K562 (cell line): ENCODE data around the gene PRSS22. TPM values are rescaled to one million over a fixed set of nuclear protein-coding genes. Genes with fewer than 3 reads are reported as not detected.

Experiments
- ATAC-seq: fragments of 200-7000 bp; cut with Tn5 transposase; 3 replicates; pipeline ENCODE4 v1.9.1; 2020; ENCODE audit warnings: moderate library complexity
- BruUV-seq: library from RNA; stranded (reverse); fragments of 400-500 nt; replicated peaks from 2 replicates; lab custom pipeline; 2021; lab: Mats Ljungman, UMichigan
- CTCF ChIA-PET: fragments of 300-600 bp; formaldehyde crosslinking; extraction: SDS; loops from one replicate; lab custom pipeline; 2021; ENCODE audit warnings: low intra/inter-chr PET ratio; lab: Yijun Ruan, JAX
- POLR2A ChIA-PET: fragments of 300-600, 350-650 bp; sonication (Branson Sonifier 250); formaldehyde crosslinking; extraction: SDS; loops from one replicate; lab custom pipeline; 2021; ENCODE audit warnings: antibody characterized with exemption, inconsistent platforms; lab: Yijun Ruan, JAX
- DNase-seq, 4 experiments: peaks; one replicate each; pipeline versions ENCODE4 v3.0.0 to v3.0.0-alpha.2; 2011 to 2018; ENCODE audit warnings: low spot score in 3 of 4, mixed read lengths in 3 of 4; ENCODE audit errors: extremely low read depth in 1 of 4
- FAIRE-seq: peaks from 2 replicates; lab custom pipeline; 2011; peaks lifted over from hg19 to GRCh38; lab: Jason Lieb, UNC
- H2AFZ ChIP-seq: 2 replicates; pipeline ENCODE4 v1.6.0; 2011; ENCODE audit warnings: low read depth, low read length, control low read depth, inconsistent platforms
- H3K27ac ChIP-seq: fragments of 200-600 bp; 3 replicates; pipeline ENCODE4 v1.8.0; 2011; ENCODE audit warnings: low read depth, mild to moderate bottlenecking, control low read depth, inconsistent platforms, low read length, moderate library complexity, mixed read lengths; ENCODE audit errors: extremely low read depth
- H3K27me3 ChIP-seq, 2 experiments: fragments of 300-600 bp in 1 of 2; 2 replicates in 1 of 2; 3 replicates in 1 of 2; pipeline versions ENCODE4 v1.6.0 to v1.8.0; 2011; ENCODE audit warnings: inconsistent platforms in 2 of 2, low read length in 2 of 2, mild to moderate bottlenecking in 1 of 2, mixed read lengths in 1 of 2, moderate library complexity in 1 of 2; ENCODE audit not compliant: control insufficient read depth in 2 of 2, insufficient read depth in 2 of 2
- H3K36me3 ChIP-seq: fragments of 300-600 bp; 3 replicates; pipeline ENCODE4 v1.8.0; 2011; ENCODE audit warnings: mild to moderate bottlenecking, low read length, inconsistent platforms; ENCODE audit not compliant: control insufficient read depth, insufficient read depth
- H3K4me1 ChIP-seq, 2 experiments: fragments of 200-600 bp in 1 of 2; replicated peaks in 1 of 2; 2 replicates in 1 of 2; 3 replicates in 1 of 2; pipeline versions ENCODE4 v1.5.1 to v1.8.0; 2011; ENCODE audit warnings: inconsistent platforms in 2 of 2, low read length in 2 of 2, mild to moderate bottlenecking in 1 of 2, mixed read lengths in 1 of 2, moderate library complexity in 1 of 2; ENCODE audit not compliant: control insufficient read depth in 2 of 2, insufficient read depth in 2 of 2
- H3K4me2 ChIP-seq: 2 replicates; pipeline ENCODE4 v1.6.1; 2011; ENCODE audit warnings: low read length, control low read depth, inconsistent platforms, mixed read lengths; ENCODE audit not compliant: insufficient read depth
- H3K4me3 ChIP-seq: fragments of 200-600 bp; sonication (generic), shearing (Covaris generic); 2 replicates; pipeline ENCODE4 v1.5.1; 2016; ENCODE audit warnings: control low read depth, inconsistent platforms
- H3K79me2 ChIP-seq: fragments of 200-600 bp; 3 replicates; pipeline ENCODE4 v1.8.0; 2011; ENCODE audit warnings: low read length, inconsistent platforms; ENCODE audit not compliant: control insufficient read depth, insufficient read depth
- H3K9ac ChIP-seq, 2 experiments: 2 replicates each; pipeline versions ENCODE4 v1.6.0 to v1.6.1; 2011; ENCODE audit warnings: low read depth in 2 of 2, low read length in 2 of 2, control low read depth in 1 of 2, inconsistent platforms in 1 of 2, mild to moderate bottlenecking in 1 of 2, mixed read lengths in 1 of 2; ENCODE audit not compliant: insufficient read depth in 1 of 2
- H3K9me1 ChIP-seq: one replicate; pipeline ENCODE4 v1.6.0; 2011; ENCODE audit warnings: inconsistent platforms, mild to moderate bottlenecking, low read length, moderate library complexity; ENCODE audit not compliant: control insufficient read depth, insufficient read depth
- H3K9me3 ChIP-seq: replicated peaks from 2 replicates; pipeline ENCODE4 v1.5.1; 2011; ENCODE audit warnings: low read depth, low read length, inconsistent platforms; ENCODE audit not compliant: control insufficient read depth, insufficient read depth
- H4K20me1 ChIP-seq: replicated peaks from 2 replicates; pipeline ENCODE4 v1.6.1; 2011; ENCODE audit warnings: low read length, inconsistent platforms, mixed read lengths; ENCODE audit not compliant: control insufficient read depth, insufficient read depth
- CBFA2T3 ChIP-seq: fragments of 450-650 bp; IDR thresholded peaks from 2 replicates; pipeline ENCODE4 v1.6.1; 2017
- CBX1 ChIP-seq: sonication (generic); IDR thresholded peaks from 2 replicates; pipeline ENCODE4 v1.6.1; 2016; ENCODE audit warnings: antibody characterized with exemption, low read depth, mild to moderate bottlenecking
- GABPB1 ChIP-seq: sonication (generic); formaldehyde crosslinking; IDR thresholded peaks from 2 replicates; pipeline ENCODE4 v1.8.0; 2022; ENCODE audit warnings: mild to moderate bottlenecking, missing genetic modification reagents
- L3MBTL2 ChIP-seq: fragments of 450-650 bp; IDR thresholded peaks from 2 replicates; pipeline ENCODE4 v1.6.1; 2016; ENCODE audit warnings: mild to moderate bottlenecking, moderate library complexity
- MLLT1 ChIP-seq, 2 experiments: fragments of 450-650 bp; IDR thresholded peaks; 2 replicates each; pipeline ENCODE4 v1.6.1; 2016
- MTA3 ChIP-seq: fragments of 450-650 bp; formaldehyde crosslinking; IDR thresholded peaks from 2 replicates; pipeline ENCODE4 v1.6.1; 2017; ENCODE audit warnings: mild to moderate bottlenecking, borderline replicate concordance
- MYC ChIP-seq, 2 experiments: fragments of 250-450 bp in 1 of 2; sonication (Bioruptor Pico) in 1 of 2; IDR thresholded peaks; 2 replicates each; pipeline versions ENCODE4 v1.5.1 to v1.6.1; 2012 to 2021; ENCODE audit warnings: low read depth in 2 of 2, borderline replicate concordance in 1 of 2, improper control_type of control experiment in 1 of 2, low read length in 1 of 2, mild to moderate bottlenecking in 1 of 2, moderate library complexity in 1 of 2
- POLR3G ChIP-seq: IDR thresholded peaks from 2 replicates; pipeline ENCODE4 v1.6.1; 2011; ENCODE audit not compliant: insufficient read length, insufficient replicate concordance; ENCODE audit errors: extremely low read depth
- RB1 ChIP-seq: fragments of 450-650 bp; IDR thresholded peaks from 2 replicates; pipeline ENCODE4 v1.6.1; 2017; ENCODE audit warnings: low read depth, mild to moderate bottlenecking
- RCOR1 ChIP-seq, 2 experiments: IDR thresholded peaks; 2 replicates each; pipeline ENCODE4 v1.6.1; 2012; ENCODE audit warnings: low read depth in 2 of 2, low read length in 2 of 2, borderline replicate concordance in 1 of 2, improper control_type of control experiment in 1 of 2
- SNIP1 ChIP-seq: fragments of 450-650 bp; IDR thresholded peaks from 2 replicates; pipeline ENCODE4 v1.7.1; 2017; ENCODE audit warnings: low read depth, mild to moderate bottlenecking
- TFAM ChIP-seq: fragments of 250-450 bp; sonication (Bioruptor Pico); conservative IDR thresholded peaks from 2 replicates; pipeline ENCODE4 v1.5.0; 2021; ENCODE audit warnings: mild to moderate bottlenecking, moderate library complexity
- ZFP1 ChIP-seq: fragments of 450-650 bp; formaldehyde crosslinking; IDR thresholded peaks from 2 replicates; pipeline ENCODE4 v1.4.0; 2020; ENCODE audit warnings: mild to moderate bottlenecking, mixed read lengths
- ZHX1 ChIP-seq: fragments of 150-350 bp; conservative IDR thresholded peaks from 2 replicates; pipeline ENCODE4 v1.6.1; 2014; ENCODE audit warnings: low read length
- ZNF165 ChIP-seq: fragments of 250-450 bp; sonication (Bioruptor Pico); IDR thresholded peaks from 2 replicates; pipeline ENCODE4 v1.4.0; 2020; ENCODE audit warnings: borderline replicate concordance
- ZNF41 ChIP-seq: fragments of 250-450 bp; sonication (Bioruptor Pico); conservative IDR thresholded peaks from 2 replicates; pipeline ENCODE4 v1.4.0; 2020; ENCODE audit warnings: mild to moderate bottlenecking
- ZNF655 ChIP-seq: fragments of 250-450 bp; sonication (Bioruptor Pico); IDR thresholded peaks from 2 replicates; pipeline ENCODE4 v1.5.0; 2021
- ZNF778 ChIP-seq: fragments of 450-650 bp; formaldehyde crosslinking; IDR thresholded peaks from 2 replicates; pipeline ENCODE4 v1.4.0; 2020; ENCODE audit warnings: mild to moderate bottlenecking, moderate library complexity
- WGBS: fragments of 100-300 bp; shearing (Covaris generic); methylation state at CpG from one replicate; pipeline ENCODE4 v1.1.6; 2016; ENCODE audit warnings: low coverage, mixed read lengths; ENCODE audit not compliant: insufficient coverage; ENCODE audit errors: missing lambda C conversion rate; 5-methylcytosine and 5-hydroxymethylcytosine counted together
- in situ Hi-C: fragments of 300-500 bp; cut with MboI; formaldehyde crosslinking; loops from 4 replicates; pipeline ENCODE4 v1.15.0; 2018; ENCODE audit warnings: inconsistent platforms, mixed read lengths
- intact Hi-C: fragments of 100-400 bp; cut with micrococcal nuclease; formaldehyde crosslinking; loops from 2 replicates; pipeline ENCODE4 v1.14.2; 2022
- polyA plus RNA-seq, 8 experiments: library from polyadenylated mRNA; depleted of rRNA in 4 of 8; stranded (reverse) in 5 of 8; unstranded in 3 of 8; fragments of >200 nt; fragmentation: Nextera tagmentation in 2 of 8; fragmentation: Illumina TruSeq in 1 of 8; extraction: Ambion mirVana in 2 of 8; extraction: Trizol in 1 of 8; gene quantifications; 2 replicates each; pipeline versions ENCODE4 v1.2.1 to v1.2.3, GENCODE V29; 2011 to 2014; ENCODE audit warnings: inconsistent platforms in 1 of 8, missing spikeins in 1 of 8
- total RNA-seq, 7 experiments: library from RNA; depleted of rRNA in 6 of 7; stranded (reverse); fragments of >200 nt in 6 of 7; fragmentation: Illumina TruSeq in 2 of 7; extraction: Trizol in 2 of 7; gene quantifications; 2 replicates each; pipeline versions ENCODE4 v1.2.1 to v1.2.3, GENCODE V29; 2011 to 2021; ENCODE audit warnings: low replicate concordance in 1 of 7

The PRSS22 gene
- total and polyA plus RNA-seq, 9 of the 15 experiments (the other 6 are each of a cell fraction or from before 2014, with no cell fraction given) = 0.13 to 0.42 TPM; not detected in 7

GRCh38 chr16:2874912-2875362 lies 17.0 kb upstream of the PRSS22 start:
- Histone ChIP-seq H4K20me1 (no peaks in the 10 kb centered on the region), H3K4me1 (peaks cover 0 to 11% of the 10 kb centered on the region in 2 experiments; a peak in 3 of 5 replicates), H3K9ac (no peak overlapping the region), H3K4me2 (0 out of 2 replicates have a peak overlapping the region, but pooled peaks have one; percentile 50), H3K79me2 (no peaks in the 10 kb centered on the region), H3K27me3 (no peaks in the 10 kb centered on the region), H3K27ac (no peak overlapping the region), H3K4me3 (no peak overlapping the region), H3K9me3 (peaks cover 3% of the 10 kb centered on the region), H2AFZ (peak overlapping the region; percentile 54; the same call in 1 of the 2 replicates), H3K9me1 (no peaks in the 10 kb centered on the region), H3K36me3 (no peaks in the 10 kb centered on the region)
- peak; percentile 82 to 88 (median 86) for DNase-seq
- peak; percentile 100 for ATAC-seq
- ChIA-PET POLR2A (interaction anchor here (0.6 to 1.0 kb wide), 3 partner anchors 8 to 77 kb away, joined by 3 to 5 read pairs (median 5); partner anchors contain the start of genes FLYWCH1 and FLYWCH2), CTCF (interaction anchor here (0.6 to 2.9 kb wide), 8 partner anchors 31 to 445 kb away, joined by 3 to 24 read pairs (median 6); no protein-coding TSS in a partner anchor)
- WGBS = 18% methylated on average over 13 of the region's 25 CpGs
- intact Hi-C loops = loop anchor here (1.0 to 5.0 kb wide), 3 partner anchors 30 to 107 kb away; partner anchors contain the start of gene PKMYT1
- in situ Hi-C loops = loop anchor here (5.0 kb wide), 2 partner anchors 37 to 38 kb away; partner anchors contain the start of gene FLYWCH1
- peak; percentile 78 for FAIRE-seq
- BruUV-seq = no TSS peak
- TF ChIP-seq ZNF165 = no peak
- no peak for TF ChIP-seq ZHX1
- TF ChIP-seq MTA3 = no peak
- TF ChIP-seq RCOR1 (IDR thresholded peaks at IDR 0.05; ENCODE audit: borderline replicate concordance in 1 of 2, low read depth in 2 of 2, low read length in 2 of 2) = peak in 1 of 2 experiments; percentile 71; a peak in 2 of 4 replicates
- TF ChIP-seq CBX1 = no peak
- TF ChIP-seq POLR3G = no peak
- no peak for TF ChIP-seq ZFP1 (CRISPR knock-in tag)
- TF ChIP-seq CBFA2T3 = no peak
- TF ChIP-seq ZNF41 = no peak
- TF ChIP-seq MYC (IDR thresholded peaks at IDR 0.05; ENCODE audit: low read depth, low read length) = no peak
- no peak for TF ChIP-seq MYC (CRISPR knock-in tag; IDR thresholded peaks at IDR 0.05; ENCODE audit: borderline replicate concordance, low read depth)
- no peak for TF ChIP-seq ZNF778 (CRISPR knock-in tag)
- TF ChIP-seq GABPB1 = peak; percentile 64; the same call in 1 of the 2 replicates
- TF ChIP-seq RB1 = peak; percentile 93
- TF ChIP-seq SNIP1 = no peak
- peak in 1 of 2 experiments; percentile 64; a peak in 2 of 4 replicates for TF ChIP-seq MLLT1 (IDR thresholded peaks at IDR 0.05)
- TF ChIP-seq L3MBTL2 = 0 out of 2 replicates have a peak, but pooled peaks have one; percentile 27
- no peak for TF ChIP-seq ZNF655 (CRISPR knock-in tag)
- TF ChIP-seq TFAM = no peak
